Tibial artery (tissue), 4 donors: ENCODE results near the gene C11orf52.

Source experiments
- DNase-seq, 2 donors: peaks; one replicate each; pipeline ENCODE4 v3.0.0-alpha.2; 2019
- H3K27ac ChIP-seq, 2 donors: fragments of 200-600 bp; sonication (generic) in 1 of 2; 1 replicate in 1 of 2; 2 replicates in 1 of 2; pipeline ENCODE4 v1.5.1; 2018 to 2019; ENCODE audit warnings: mild to moderate bottlenecking in 1 of 2
- H3K27me3 ChIP-seq, 2 donors: fragments of 200-600 bp; sonication (generic) in 1 of 2; one replicate each; pipeline versions ENCODE4 v1.5.1 to v1.6.0; 2016 to 2019
- H3K36me3 ChIP-seq, 3 donors: fragments of 200-600 bp; sonication (generic) in 2 of 3; one replicate each; pipeline ENCODE4 v1.5.1; 2016 to 2019; ENCODE audit warnings: mild to moderate bottlenecking in 2 of 3
- H3K4me1 ChIP-seq, 4 donors: fragments of 200-600 bp; sonication (generic) in 2 of 4; 1 replicate in 3 of 4; 2 replicates in 1 of 4; pipeline ENCODE4 v1.5.1; 2016 to 2019
- H3K4me3 ChIP-seq, 2 donors: fragments of 200-600 bp; sonication (generic) in 1 of 2; 1 replicate in 1 of 2; 2 replicates in 1 of 2; pipeline ENCODE4 v1.5.1; 2018 to 2019; ENCODE audit warnings: mild to moderate bottlenecking in 2 of 2
- H3K9me3 ChIP-seq, 3 donors: fragments of 200-600 bp; sonication (generic) in 1 of 3; one replicate each; pipeline ENCODE4 v1.5.1; 2016 to 2019
- CTCF ChIP-seq, 2 experiments: fragments of 200-600 bp in 1 of 2; fragments of 450-650 bp in 1 of 2; IDR thresholded peaks; one replicate each; pipeline ENCODE4 v1.5.1; 2017 to 2019; ENCODE audit warnings: antibody characterized with exemption in 2 of 2, mild to moderate bottlenecking in 1 of 2, moderate library complexity in 1 of 2
- intact Hi-C: fragments of 100-400 bp; cut with DNase I; formaldehyde crosslinking; loops from one replicate; pipeline ENCODE4 v1.15.0; 2023; ENCODE audit warnings: low total_unique reads

C11orf52 gene

GRCh38 chr11:111944651-111945051 is 25.9 kb downstream of the C11orf52 start:
- DNase-seq, result no peak
- intact Hi-C loops, result no loop called here
- no peaks in the 10 kb centered on the region for H3K36me3 ChIP-seq
- TF ChIP-seq CTCF (IDR thresholded peaks at IDR 0.05), result no peak
- H3K4me3 ChIP-seq, result peak overlapping the region; percentile 1 to 6
- no peaks in the 10 kb centered on the region for H3K27me3 ChIP-seq
- peak overlapping the region; percentile 69 to 72 for H3K27ac ChIP-seq
- no peaks in the 10 kb centered on the region for H3K9me3 ChIP-seq
- H3K4me1 ChIP-seq, result peaks cover 0 to 35% (median 20%) of the 10 kb centered on the region in 4 donors

GRCh38 chr11:111945198-111945597 is 26.5 kb downstream of the C11orf52 start:
- intact Hi-C loops, result no loop called here
- no peak for TF ChIP-seq CTCF (IDR thresholded peaks at IDR 0.05)
- Histone ChIP-seq H3K27me3 (no peaks in the 10 kb centered on the region), H3K27ac (peak overlapping the region; percentile 69 to 72), H3K4me1 (peaks cover 0 to 35% (median 18%) of the 10 kb centered on the region in 4 donors), H3K9me3 (no peaks in the 10 kb centered on the region), H3K36me3 (no peaks in the 10 kb centered on the region), H3K4me3 (no peak overlapping the region)
- DNase-seq, result no peak

GRCh38 chr11:111946499-111946898 is 27.8 kb downstream of the C11orf52 start:
- no peak for DNase-seq
- no peak overlapping the region for H3K4me3 ChIP-seq
- no peaks in the 10 kb centered on the region for H3K27me3 ChIP-seq
- peak overlapping the region; percentile 39 to 72 for H3K27ac ChIP-seq
- no peak for TF ChIP-seq CTCF (IDR thresholded peaks at IDR 0.05)
- intact Hi-C loops, result no loop called here
- no peaks in the 10 kb centered on the region for H3K9me3 ChIP-seq
- peaks cover 0 to 35% (median 18%) of the 10 kb centered on the region in 4 donors for H3K4me1 ChIP-seq
- no peaks in the 10 kb centered on the region for H3K36me3 ChIP-seq

- Histone ChIP-seq H3K36me3 (no peaks in the 10 kb centered on the region), H3K27me3 (no peaks in the 10 kb centered on the region), H3K9me3 (no peaks in the 10 kb centered on the region), H3K27ac (peak overlapping the region; percentile 39 to 72), H3K4me1 (peaks cover 0 to 35% (median 18%) of the 10 kb centered on the region in 4 donors), H3K4me3 (no peak overlapping the region)
- no peak for TF ChIP-seq CTCF (IDR thresholded peaks at IDR 0.05)
- DNase-seq, result no peak
- intact Hi-C loops, result no loop called here
These were observed 28.4 kb downstream of the C11orf52 start for GRCh38 chr11:111947143-111947542.

GRCh38 chr11:111949519-111950426 is 31.1 kb downstream of the C11orf52 start:
- intact Hi-C loops, result no loop called here
- Histone ChIP-seq H3K27me3 (no peaks in the 10 kb centered on the region), H3K27ac (no peak overlapping the region), H3K36me3 (no peaks in the 10 kb centered on the region), H3K9me3 (no peaks in the 10 kb centered on the region), H3K4me3 (no peak overlapping the region), H3K4me1 (peaks cover 0 to 23% (median 11%) of the 10 kb centered on the region in 4 donors)
- DNase-seq, result no peak
- no peak for TF ChIP-seq CTCF (IDR thresholded peaks at IDR 0.05)
